OCI-LY1 (cell line): ENCODE results near the gene CDH26.

ENCODE experiments used
- H2AFZ ChIP-seq: fragments of 200-600 bp; sonication (generic), shearing (Covaris generic); 2 replicates; pipeline ENCODE4 v1.6.0; 2014; ENCODE audit warnings: antibody characterized with exemption, mild to moderate bottlenecking, low read length
- H3F3A ChIP-seq: fragments of 200-600 bp; sonication (generic), shearing (Covaris generic); 2 replicates; pipeline ENCODE4 v1.6.0; 2014; ENCODE audit warnings: mild to moderate bottlenecking, antibody characterized with exemption, low read length, moderate library complexity; ENCODE audit not compliant: insufficient read depth
- H3K27ac ChIP-seq: fragments of 200-600 bp; sonication (generic); 2 replicates; pipeline ENCODE4 v1.5.1; 2014; ENCODE audit warnings: low read length, mixed run types, mild to moderate bottlenecking, low read depth; ENCODE audit not compliant: poor library complexity, severe bottlenecking
- H3K27me3 ChIP-seq: fragments of 200-600 bp; sonication (generic); 2 replicates; pipeline ENCODE4 v1.6.0; 2014; ENCODE audit warnings: antibody characterized with exemption, mild to moderate bottlenecking, low read length, moderate library complexity; ENCODE audit not compliant: insufficient read depth
- H3K36me3 ChIP-seq: fragments of 200-600 bp; sonication (generic); 2 replicates; pipeline ENCODE4 v1.6.1; 2014; ENCODE audit warnings: mild to moderate bottlenecking, antibody characterized with exemption, low read length, moderate library complexity, mixed read lengths; ENCODE audit not compliant: insufficient read depth
- H3K4me1 ChIP-seq: fragments of 200-600 bp; sonication (generic); 2 replicates; pipeline ENCODE4 v1.5.1; 2014; ENCODE audit warnings: mild to moderate bottlenecking, low read length, moderate library complexity; ENCODE audit not compliant: insufficient read depth, severe bottlenecking
- H3K4me2 ChIP-seq: fragments of 200-600 bp; sonication (generic), shearing (Covaris generic); 2 replicates; pipeline ENCODE4 v1.6.1; 2014; ENCODE audit warnings: low read length
- H3K4me3 ChIP-seq: fragments of 200-600 bp; sonication (generic); 2 replicates; pipeline ENCODE4 v1.5.1; 2014; ENCODE audit warnings: low read length, low read depth, mild to moderate bottlenecking, mixed read lengths; ENCODE audit not compliant: poor library complexity, severe bottlenecking
- H3K79me2 ChIP-seq: fragments of 200-600 bp; shearing (Covaris generic); 2 replicates; pipeline ENCODE4 v1.6.1; 2016; ENCODE audit warnings: mixed run types, low read length, mixed read lengths; ENCODE audit not compliant: insufficient read depth
- H3K9ac ChIP-seq: fragments of 200-600 bp; sonication (generic), shearing (Covaris generic); 2 replicates; pipeline ENCODE4 v1.6.1; 2014; ENCODE audit warnings: mild to moderate bottlenecking, low read length, mixed read lengths
- H3K9me2 ChIP-seq: fragments of 200-600 bp; sonication (generic), shearing (Covaris generic); 2 replicates; pipeline ENCODE4 v1.6.1; 2014; ENCODE audit warnings: low read depth, mild to moderate bottlenecking, low read length, mixed read lengths
- H3K9me3 ChIP-seq: fragments of 200-600 bp; shearing (Covaris generic); 2 replicates; pipeline ENCODE4 v1.6.1; 2014; ENCODE audit warnings: low read length, mixed read lengths
- H4K20me1 ChIP-seq: fragments of 200-600 bp; sonication (generic), shearing (Covaris generic); 2 replicates; pipeline ENCODE4 v1.6.0; 2016; ENCODE audit warnings: mild to moderate bottlenecking, low read length; ENCODE audit not compliant: insufficient read depth
- EZH2 ChIP-seq: fragments of 200-600 bp; sonication (generic), shearing (Covaris generic); IDR thresholded peaks from 2 replicates; pipeline ENCODE4 v1.8.0; 2017; ENCODE audit warnings: borderline replicate concordance, mixed run types, mild to moderate bottlenecking, antibody characterized with exemption, low read length, moderate library complexity, mixed read lengths
- TF ChIP-seq, protein P1 (sequence below): fragments of 200-600 bp; sonication (generic), shearing (Covaris generic); IDR thresholded peaks from 2 replicates; pipeline ENCODE4 v1.5.1; 2017; ENCODE audit warnings: mild to moderate bottlenecking, antibody characterized with exemption, low read length, moderate library complexity, mixed read lengths

Gene CDH26

GRCh38 chr20:60020251-60020650, 62.0 kb downstream of the CDH26 start:
- no peak overlapping the region for H2AFZ ChIP-seq
- no peaks in the 10 kb centered on the region for H3K36me3 ChIP-seq
- no peaks in the 10 kb centered on the region for H3K9me2 ChIP-seq
- no peaks in the 10 kb centered on the region for H3K4me1 ChIP-seq
- TF ChIP-seq, protein P1, sequence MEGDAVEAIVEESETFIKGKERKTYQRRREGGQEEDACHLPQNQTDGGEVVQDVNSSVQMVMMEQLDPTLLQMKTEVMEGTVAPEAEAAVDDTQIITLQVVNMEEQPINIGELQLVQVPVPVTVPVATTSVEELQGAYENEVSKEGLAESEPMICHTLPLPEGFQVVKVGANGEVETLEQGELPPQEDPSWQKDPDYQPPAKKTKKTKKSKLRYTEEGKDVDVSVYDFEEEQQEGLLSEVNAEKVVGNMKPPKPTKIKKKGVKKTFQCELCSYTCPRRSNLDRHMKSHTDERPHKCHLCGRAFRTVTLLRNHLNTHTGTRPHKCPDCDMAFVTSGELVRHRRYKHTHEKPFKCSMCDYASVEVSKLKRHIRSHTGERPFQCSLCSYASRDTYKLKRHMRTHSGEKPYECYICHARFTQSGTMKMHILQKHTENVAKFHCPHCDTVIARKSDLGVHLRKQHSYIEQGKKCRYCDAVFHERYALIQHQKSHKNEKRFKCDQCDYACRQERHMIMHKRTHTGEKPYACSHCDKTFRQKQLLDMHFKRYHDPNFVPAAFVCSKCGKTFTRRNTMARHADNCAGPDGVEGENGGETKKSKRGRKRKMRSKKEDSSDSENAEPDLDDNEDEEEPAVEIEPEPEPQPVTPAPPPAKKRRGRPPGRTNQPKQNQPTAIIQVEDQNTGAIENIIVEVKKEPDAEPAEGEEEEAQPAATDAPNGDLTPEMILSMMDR, result no peak
- TF ChIP-seq EZH2, result no peak
- H3K27ac ChIP-seq, result no peak overlapping the region
- no peak overlapping the region for H3K4me2 ChIP-seq
- H3K27me3 ChIP-seq, result no peaks in the 10 kb centered on the region
- no peaks in the 10 kb centered on the region for H3F3A ChIP-seq
- no peak overlapping the region for H3K4me3 ChIP-seq
- no peak overlapping the region for H3K9ac ChIP-seq
- no peaks in the 10 kb centered on the region for H4K20me1 ChIP-seq
- no peaks in the 10 kb centered on the region for H3K9me3 ChIP-seq
- no peaks in the 10 kb centered on the region for H3K79me2 ChIP-seq

DNA sequence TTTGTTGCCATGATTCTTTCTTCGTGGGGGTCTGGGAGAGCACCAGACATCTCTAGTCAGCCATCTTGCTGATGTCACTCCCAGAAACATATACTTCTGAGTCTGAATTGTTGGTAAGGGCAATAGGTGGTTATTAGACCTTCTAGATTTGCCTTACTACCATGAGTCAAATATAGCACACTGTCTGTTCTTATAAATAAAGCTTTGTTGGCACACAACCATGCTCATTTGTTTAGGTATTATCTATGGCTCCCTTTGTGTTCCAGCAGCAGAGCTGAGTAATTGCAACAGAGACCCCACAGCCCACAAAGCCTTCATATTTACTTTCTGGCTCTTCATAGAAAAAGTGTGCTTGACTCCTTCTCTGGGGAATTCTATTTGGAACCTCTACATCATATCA, 62.9 kb downstream of the CDH26 start:
- H4K20me1 ChIP-seq, result no peaks in the 10 kb centered on the region
- H3K27me3 ChIP-seq, result no peaks in the 10 kb centered on the region
- H3K4me2 ChIP-seq, result no peak overlapping the region
- no peaks in the 10 kb centered on the region for H3F3A ChIP-seq
- H3K27ac ChIP-seq, result no peak overlapping the region
- no peaks in the 10 kb centered on the region for H3K36me3 ChIP-seq
- H2AFZ ChIP-seq, result no peak overlapping the region
- no peaks in the 10 kb centered on the region for H3K9me2 ChIP-seq
- no peaks in the 10 kb centered on the region for H3K4me1 ChIP-seq
- H3K9me3 ChIP-seq, result no peaks in the 10 kb centered on the region
- no peak overlapping the region for H3K9ac ChIP-seq
- no peak overlapping the region for H3K4me3 ChIP-seq
- TF ChIP-seq, protein P1, result no peak
- no peak for TF ChIP-seq EZH2
- H3K79me2 ChIP-seq, result no peaks in the 10 kb centered on the region

DNA sequence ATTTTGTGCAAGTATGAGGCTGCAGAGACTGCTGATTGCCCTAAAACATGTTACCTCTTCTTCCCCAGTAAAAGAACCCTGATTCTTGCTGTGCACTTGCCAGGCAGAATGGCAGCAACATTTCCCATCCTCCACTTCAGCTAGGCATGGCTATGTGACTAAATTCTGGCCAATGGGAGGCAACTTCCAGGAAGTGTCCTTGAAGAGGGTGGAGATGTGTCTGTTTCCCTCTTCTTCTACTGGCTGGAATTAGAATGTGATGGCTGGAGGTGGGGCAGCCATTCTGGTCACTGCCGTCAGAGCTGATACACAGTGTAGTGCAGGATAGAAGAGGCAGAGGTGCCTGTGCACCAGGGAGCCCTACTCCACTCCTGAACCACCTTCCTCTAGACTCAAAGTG, 64.6 kb downstream of the CDH26 start:
- H3K4me1 ChIP-seq, result no peaks in the 10 kb centered on the region
- no peaks in the 10 kb centered on the region for H3K36me3 ChIP-seq
- no peaks in the 10 kb centered on the region for H3K9me2 ChIP-seq
- H3F3A ChIP-seq, result no peaks in the 10 kb centered on the region
- H3K9me3 ChIP-seq, result no peaks in the 10 kb centered on the region
- H3K4me2 ChIP-seq, result no peak overlapping the region
- H2AFZ ChIP-seq, result no peak overlapping the region
- H3K27ac ChIP-seq, result no peak overlapping the region
- no peak overlapping the region for H3K4me3 ChIP-seq
- H3K9ac ChIP-seq, result no peak overlapping the region
- H4K20me1 ChIP-seq, result no peaks in the 10 kb centered on the region
- 0 out of 2 replicates have a peak, but pooled peaks cover 4% of the 10 kb centered on the region for H3K27me3 ChIP-seq
- TF ChIP-seq EZH2, result no peak
- TF ChIP-seq, protein P1, result no peak
- H3K79me2 ChIP-seq, result no peaks in the 10 kb centered on the region
